Midbrain (tissue), 1 donor: ENCODE measurements around the gene TXNRD1.
A peak's percentile ranks its signal among the peaks of the same experiment; 100 is the strongest.
"Not testable (repeated sequence)": the region's sequence is repeated elsewhere in the genome, so short reads cannot be mapped to it uniquely, and the experiment has no call there.

Source experiments
- DNase-seq: peaks from one replicate; lab custom pipeline; 2025; lab: John Stamatoyannopoulos, UW

Gene TXNRD1

GRCh38 chr12:104372061-104372720 is 156.6 kb downstream of the TXNRD1 start:
- DNase-seq = no peak

GRCh38 chr12:104372721-104373335 is 157.2 kb downstream of the TXNRD1 start:
- no peak for DNase-seq

GRCh38 chr12:104374071-104374470 is 158.5 kb downstream of the TXNRD1 start:
- no peak for DNase-seq

- no peak for DNase-seq
Measured at GRCh38 chr12:104374806-104375205, 159.2 kb downstream of the TXNRD1 start.

- DNase-seq = no peak
Measured at GRCh38 chr12:104375775-104376174, 160.2 kb downstream of the TXNRD1 start.

- DNase-seq = no peak
Measured at GRCh38 chr12:104376650-104377513, 161.3 kb downstream of the TXNRD1 start.

- DNase-seq = no peak
Measured at GRCh38 chr12:104377514-104377812, 161.9 kb downstream of the TXNRD1 start.

GRCh38 chr12:104378427-104378826 is 162.8 kb downstream of the TXNRD1 start:
- DNase-seq = no peak

- DNase-seq = no peak
Measured at GRCh38 chr12:104381341-104381730, 165.8 kb downstream of the TXNRD1 start.

GRCh38 chr12:104381731-104382480 is 166.3 kb downstream of the TXNRD1 start:
- DNase-seq = peak; percentile 79

GRCh38 chr12:104384141-104384880 is 168.7 kb downstream of the TXNRD1 start:
- no peak for DNase-seq

- no peak for DNase-seq
Measured at GRCh38 chr12:104385510-104385909, 169.9 kb downstream of the TXNRD1 start.

GRCh38 chr12:104386461-104386860 is 170.9 kb downstream of the TXNRD1 start:
- DNase-seq = no peak

GRCh38 chr12:104387190-104387589 is 171.6 kb downstream of the TXNRD1 start:
- DNase-seq = no peak

- DNase-seq = not testable (repeated sequence)
Measured at GRCh38 chr12:104394086-104394485, 178.5 kb downstream of the TXNRD1 start.
